Measurements from ENCODE around the gene TMBIM4.
"Not testable (repeated sequence)": the region's sequence is repeated elsewhere in the genome, so short reads cannot be mapped to it uniquely, and the experiment has no call there.

TMBIM4 gene

GRCh38 chr12:66182956-66183355 lies 13.2 kb upstream of the TMBIM4 start:
- no peak for DNase-seq

GRCh38 chr12:66176105-66176900 lies 6.5 kb upstream of the TMBIM4 start:
- no peak for DNase-seq

GRCh38 chr12:66174391-66175325 lies 4.9 kb upstream of the TMBIM4 start:
- DNase-seq = not testable (repeated sequence)

- no peak for DNase-seq
These were observed 810 bp upstream of the TMBIM4 start for GRCh38 chr12:66170606-66171005.

- no peak for DNase-seq
These were observed 1.4 kb downstream of the TMBIM4 start for GRCh38 chr12:66168410-66168809.

GRCh38 chr12:66166561-66166960 lies 3.2 kb downstream of the TMBIM4 start:
- no peak for DNase-seq

GRCh38 chr12:66165141-66165540 lies 4.7 kb downstream of the TMBIM4 start:
- DNase-seq = no peak

GRCh38 chr12:66164349-66164821 lies 5.4 kb downstream of the TMBIM4 start:
- no peak for DNase-seq

GRCh38 chr12:66163289-66163688 lies 6.5 kb downstream of the TMBIM4 start:
- DNase-seq = no peak

GRCh38 chr12:66162701-66163100 lies 7.1 kb downstream of the TMBIM4 start:
- DNase-seq = no peak

GRCh38 chr12:66160704-66161103 lies 9.1 kb downstream of the TMBIM4 start:
- DNase-seq = no peak

- no peak for DNase-seq
These were observed 10.7 kb downstream of the TMBIM4 start for GRCh38 chr12:66159123-66159522.

GRCh38 chr12:66156654-66157053 lies 13.1 kb downstream of the TMBIM4 start:
- DNase-seq = no peak

GRCh38 chr12:66154776-66155175 lies 15.0 kb downstream of the TMBIM4 start:
- no peak for DNase-seq

GRCh38 chr12:66152732-66153131 lies 17.1 kb downstream of the TMBIM4 start:
- DNase-seq = no peak

GRCh38 chr12:66149702-66150398 lies 19.9 kb downstream of the TMBIM4 start:
- DNase-seq = no peak

GRCh38 chr12:66144791-66145754 lies 24.7 kb downstream of the TMBIM4 start:
- no peak for DNase-seq

- no peak for DNase-seq
These were observed 25.9 kb downstream of the TMBIM4 start for GRCh38 chr12:66143868-66144267.

- no peak for DNase-seq
These were observed 27.0 kb downstream of the TMBIM4 start for GRCh38 chr12:66142826-66143225.

- DNase-seq = no peak
These were observed 28.5 kb downstream of the TMBIM4 start for GRCh38 chr12:66141299-66141698.

- no peak for DNase-seq
These were observed 29.1 kb downstream of the TMBIM4 start for GRCh38 chr12:66140731-66141130.

- no peak for DNase-seq
These were observed 30.5 kb downstream of the TMBIM4 start for GRCh38 chr12:66139328-66139727.
